ENCODE results near the gene STK38L. TPM values are rescaled to one million over a fixed set of nuclear protein-coding genes. Genes with fewer than 3 reads are reported as not detected.

Gene STK38L
- total and polyA plus RNA-seq, 2 of the 4 experiments (the other 2 are of a cell fraction) = 5.1 to 7.2 TPM

GRCh38 chr12:27261866-27262265, 17.8 kb downstream of the STK38L start:
- Histone ChIP-seq H3K23ac (ENCODE audit: low read depth, low read length) (no peak overlapping the region), H3K14ac (replicated peaks; ENCODE audit: low read depth, low read length) (no peak overlapping the region), H3K18ac (ENCODE audit: low read depth, low read length) (no peak overlapping the region), H2BK120ac (ENCODE audit: low read depth, low read length) (no peak overlapping the region), H3K4me3 (ENCODE audit: insufficient read depth, low read depth, low read length) (no peak overlapping the region), H3K56ac (ENCODE audit: extremely low read depth, insufficient read depth, low read length) (no peak overlapping the region), H3K4ac (ENCODE audit: low read depth, low read length) (no peak overlapping the region), H2BK5ac (ENCODE audit: low read depth, low read length, poor library complexity, severe bottlenecking) (no peak overlapping the region), H2BK15ac (ENCODE audit: low read depth, low read length) (no peak overlapping the region), H2BK20ac (ENCODE audit: low read depth, low read length) (no peak overlapping the region), H3K36me3 (ENCODE audit: control insufficient read depth, insufficient read depth, low read length) (no peaks in the 10 kb centered on the region), H3K9me3 (ENCODE audit: control insufficient read depth, insufficient read depth, low read length) (no peaks in the 10 kb centered on the region), H3K27ac (ENCODE audit: insufficient read depth, low read length) (no peak overlapping the region), H3K4me2 (ENCODE audit: low read depth, low read length) (peak overlapping the region; percentile 36; the same call in 1 of the 2 replicates), H4K5ac (ENCODE audit: low read depth, low read length) (no peak overlapping the region), H3K9me1 (ENCODE audit: insufficient read depth, low read length) (peaks cover 3% of the 10 kb centered on the region), H4K91ac (ENCODE audit: insufficient read depth, low read depth, low read length) (no peak overlapping the region), H2AK5ac (ENCODE audit: low read depth, low read length) (no peak overlapping the region), H3K9ac (ENCODE audit: low read depth, low read length) (no peak overlapping the region), H2AK9ac (replicated peaks; ENCODE audit: low read depth, low read length, poor library complexity) (no peak overlapping the region), H3K27me3 (ENCODE audit: control insufficient read depth, insufficient read depth, low read length) (no peaks in the 10 kb centered on the region), H3K79me1 (ENCODE audit: low read depth in 1 of 2, low read length in 2 of 2) (peaks cover 6 to 27% of the 10 kb centered on the region in 2 experiments), H4K8ac (ENCODE audit: low read depth in 2 of 2, low read length in 2 of 2) (no peak overlapping the region), H2AFZ (replicated peaks; ENCODE audit: low read length, poor library complexity) (no peak overlapping the region), H3K4me1 (ENCODE audit: control insufficient read depth, insufficient read depth, low read length) (peaks cover 14% of the 10 kb centered on the region), H4K20me1 (ENCODE audit: insufficient read depth, low read length) (peaks cover 6% of the 10 kb centered on the region; the same call in 1 of the 2 replicates)
- no TSS peak for BruUV-seq (replicated peaks)
- ChIA-PET CTCF (interaction anchor here (0.6 kb wide), 1 partner anchor 78 kb away, joined by 5 read pairs; no protein-coding TSS in a partner anchor), POLR2A (ENCODE audit: unreplicated experiment) (no interaction called here)
- WGBS, 2 experiments (ENCODE audit: extremely low coverage in 2 of 2, insufficient read length in 1 of 2) = no CpG with 5 or more reads among the region's 3 CpGs
- dilution Hi-C loops (cut with HindIII; ENCODE audit: low sequenced_read_pairs, unreplicated experiment) (no loop called here), intact Hi-C loops (cut with micrococcal nuclease) (loop anchor here (5.0 kb wide), 1 partner anchor 900 kb away; no protein-coding TSS in a partner anchor), in situ Hi-C loops (cut with MboI; ENCODE audit: low sequenced_read_pairs) (no loop called here)
- ATAC-seq (ENCODE audit: low read depth) (peak; percentile 27; the same call in 1 of the 2 replicates), DNase-seq (peak; percentile 57)
- TF ChIP-seq RAD21 (IDR thresholded peaks at IDR 0.05; ENCODE audit: low read length) = no peak
- no peak for TF ChIP-seq BHLHE40 (IDR thresholded peaks at IDR 0.05; ENCODE audit: low read depth, low read length)
- TF ChIP-seq SMC3 (IDR thresholded peaks at IDR 0.05; ENCODE audit: low read depth, low read length) = no peak
- TF ChIP-seq CHD1 (IDR thresholded peaks at IDR 0.05; ENCODE audit: low read depth, low read length) = no peak
- TF ChIP-seq, protein P1, sequence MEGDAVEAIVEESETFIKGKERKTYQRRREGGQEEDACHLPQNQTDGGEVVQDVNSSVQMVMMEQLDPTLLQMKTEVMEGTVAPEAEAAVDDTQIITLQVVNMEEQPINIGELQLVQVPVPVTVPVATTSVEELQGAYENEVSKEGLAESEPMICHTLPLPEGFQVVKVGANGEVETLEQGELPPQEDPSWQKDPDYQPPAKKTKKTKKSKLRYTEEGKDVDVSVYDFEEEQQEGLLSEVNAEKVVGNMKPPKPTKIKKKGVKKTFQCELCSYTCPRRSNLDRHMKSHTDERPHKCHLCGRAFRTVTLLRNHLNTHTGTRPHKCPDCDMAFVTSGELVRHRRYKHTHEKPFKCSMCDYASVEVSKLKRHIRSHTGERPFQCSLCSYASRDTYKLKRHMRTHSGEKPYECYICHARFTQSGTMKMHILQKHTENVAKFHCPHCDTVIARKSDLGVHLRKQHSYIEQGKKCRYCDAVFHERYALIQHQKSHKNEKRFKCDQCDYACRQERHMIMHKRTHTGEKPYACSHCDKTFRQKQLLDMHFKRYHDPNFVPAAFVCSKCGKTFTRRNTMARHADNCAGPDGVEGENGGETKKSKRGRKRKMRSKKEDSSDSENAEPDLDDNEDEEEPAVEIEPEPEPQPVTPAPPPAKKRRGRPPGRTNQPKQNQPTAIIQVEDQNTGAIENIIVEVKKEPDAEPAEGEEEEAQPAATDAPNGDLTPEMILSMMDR (conservative IDR thresholded peaks at IDR 0.05; ENCODE audit: low read depth, low read length) = no peak
- TF ChIP-seq POLR2A (IDR thresholded peaks at IDR 0.05; ENCODE audit: low read depth, low read length) = no peak
- TF ChIP-seq MAZ (IDR thresholded peaks at IDR 0.05; ENCODE audit: borderline replicate concordance, low read depth, low read length) = no peak
- no peak for TF ChIP-seq RCOR1 (IDR thresholded peaks at IDR 0.05; ENCODE audit: insufficient replicate concordance, low read length)
- TF ChIP-seq ELK1 (IDR thresholded peaks at IDR 0.05; ENCODE audit: borderline replicate concordance, low read depth, low read length) = no peak
- TF ChIP-seq NFE2L2 (IDR thresholded peaks at IDR 0.05; ENCODE audit: low read depth, low read length) = no peak
- no peak for TF ChIP-seq FOS (IDR thresholded peaks at IDR 0.05; ENCODE audit: low read depth, low read length)
- TF ChIP-seq MAFK (IDR thresholded peaks at IDR 0.05; ENCODE audit: low read depth, low read length) = no peak
- no peak for TF ChIP-seq RFX5 (IDR thresholded peaks at IDR 0.05; ENCODE audit: low read depth, low read length)

All from IMR-90 (cell line).